Measurements from ENCODE around the gene ITLN1. TPM values are rescaled to one million over a fixed set of nuclear protein-coding genes. Genes with fewer than 3 reads are reported as not detected.

Gene ITLN1
- polyA plus RNA-seq, 10 donors = 0.13 to 0.48 (median 0.41) TPM; not detected in 6

Other genes starting within 250 kb of the ITLN1 start
- gene SLAMF1, start 238.1 kb downstream of the ITLN1 start, polyA plus RNA-seq (ENCODE audit: insufficient read length in 10 of 10) = 1 to 10 TPM in 1 of 10 donors, under 1 TPM in 3, not detected in 6; 0.08 to 2.5 (median 0.12) TPM
- 10 to 100 TPM in 1 of 10 donors, 1 to 10 TPM in 7, under 1 TPM in 2; 0.97 to 20.2 (median 1.8) TPM for gene CD48, start 173.4 kb downstream of the ITLN1 start, polyA plus RNA-seq (ENCODE audit: insufficient read length in 10 of 10)
- gene SLAMF7, start 145.9 kb downstream of the ITLN1 start, polyA plus RNA-seq (ENCODE audit: insufficient read length in 10 of 10) = under 1 TPM; 0.09 to 0.84 (median 0.38) TPM
- 1 to 10 TPM in 1 of 10 donors, under 1 TPM in 9; 0.04 to 5.1 (median 0.24) TPM for gene LY9, start 89.0 kb downstream of the ITLN1 start, polyA plus RNA-seq (ENCODE audit: insufficient read length in 10 of 10)
- under 1 TPM; 0.07 to 0.62 (median 0.34) TPM for gene CD244, start 22.3 kb downstream of the ITLN1 start, polyA plus RNA-seq (ENCODE audit: insufficient read length in 10 of 10)
- gene ITLN2, start 69.6 kb upstream of the ITLN1 start, polyA plus RNA-seq (ENCODE audit: insufficient read length in 10 of 10) = under 1 TPM in 2 of 10 donors, not detected in 8; 0.24 TPM
- gene F11R, start 136.0 kb upstream of the ITLN1 start, polyA plus RNA-seq (ENCODE audit: insufficient read length in 10 of 10) = 10 to 100 TPM in 9 of 10 donors, 1 to 10 TPM in 1; 8.2 to 24.1 (median 16.4) TPM
- 10 to 100 TPM; 21.1 to 31.3 (median 25.8) TPM for gene TSTD1, start 153.8 kb upstream of the ITLN1 start, polyA plus RNA-seq (ENCODE audit: insufficient read length in 10 of 10)
- 10 to 100 TPM; 30.7 to 42.9 (median 34.0) TPM for gene USF1, start 160.8 kb upstream of the ITLN1 start, polyA plus RNA-seq (ENCODE audit: insufficient read length in 10 of 10)
- 10 to 100 TPM in 1 of 10 donors, 1 to 10 TPM in 9; 2.1 to 12.3 (median 2.7) TPM for gene ARHGAP30, start 184.7 kb upstream of the ITLN1 start, polyA plus RNA-seq (ENCODE audit: insufficient read length in 10 of 10)
- 1 to 10 TPM in 2 of 10 donors, under 1 TPM in 5, not detected in 3; 0.11 to 8.0 (median 0.18) TPM for gene NECTIN4, start 204.4 kb upstream of the ITLN1 start, polyA plus RNA-seq (ENCODE audit: insufficient read length in 10 of 10)
- gene KLHDC9, start 213.2 kb upstream of the ITLN1 start, polyA plus RNA-seq (ENCODE audit: insufficient read length in 10 of 10) = 1 to 10 TPM in 4 of 10 donors, under 1 TPM in 6; 0.43 to 1.8 (median 0.89) TPM
- gene PFDN2, start 232.9 kb upstream of the ITLN1 start, polyA plus RNA-seq (ENCODE audit: insufficient read length in 10 of 10) = 10 to 100 TPM; 52.6 to 81.9 (median 62.9) TPM
- gene NIT1, start 232.9 kb upstream of the ITLN1 start, polyA plus RNA-seq (ENCODE audit: insufficient read length in 10 of 10) = 10 to 100 TPM; 25.5 to 33.3 (median 29.0) TPM
- gene DEDD, start 247.5 kb upstream of the ITLN1 start, polyA plus RNA-seq (ENCODE audit: insufficient read length in 10 of 10) = 10 to 100 TPM; 36.0 to 47.4 (median 44.5) TPM